Nephron progenitor cell (in vitro differentiated cells): ENCODE measurements around the gene PABPN1.

Source experiments
- DNase-seq: peaks from one replicate; pipeline ENCODE4 v3.0.0; 2021
- H3K27ac Mint-ChIP-seq: 2 replicates; pipeline ENCODE4 v1.8.0; 2021; ENCODE audit warnings: mild to moderate bottlenecking, moderate library complexity, mixed read lengths
- H3K27me3 Mint-ChIP-seq: 2 replicates; pipeline ENCODE4 v1.8.0; 2021; ENCODE audit warnings: mild to moderate bottlenecking, low read depth, mixed read lengths; ENCODE audit not compliant: poor library complexity
- H3K36me3 Mint-ChIP-seq: 2 replicates; pipeline ENCODE4 v1.8.0; 2021; ENCODE audit warnings: low read depth, mixed read lengths
- H3K4me1 Mint-ChIP-seq: 2 replicates; pipeline ENCODE4 v1.8.0; 2021; ENCODE audit warnings: mixed read lengths
- H3K4me3 Mint-ChIP-seq: 2 replicates; pipeline ENCODE4 v1.8.0; 2021; ENCODE audit warnings: mild to moderate bottlenecking, moderate library complexity, mixed read lengths
- H3K9me3 Mint-ChIP-seq: 2 replicates; pipeline ENCODE4 v1.8.0; 2021; ENCODE audit warnings: mild to moderate bottlenecking, moderate library complexity, mixed read lengths
- CTCF ChIP-seq: fragments of 200-600 bp; sonication (generic); IDR thresholded peaks from 2 replicates; pipeline ENCODE4 v1.5.0; 2021; ENCODE audit warnings: antibody characterized with exemption

PABPN1 gene

GRCh38 chr14:23371865-23372264 lies 50.6 kb downstream of the PABPN1 start:
- Mint-ChIP-seq H3K36me3 (no peaks in the 10 kb centered on the region), H3K27me3 (peaks cover 23% of the 10 kb centered on the region), H3K4me1 (peaks cover 19% of the 10 kb centered on the region), H3K4me3 (no peak overlapping the region), H3K27ac (no peak overlapping the region), H3K9me3 (no peaks in the 10 kb centered on the region)
- DNase-seq, result no peak
- TF ChIP-seq CTCF, result no peak

- no peak for DNase-seq
- no peak within 1 kb of the TSS for H3K27ac Mint-ChIP-seq
These were observed 51.3 kb downstream of the PABPN1 start, which contains the start of gene IL25 for GRCh38 chr14:23372509-23372908. Gene IL25, plus strand, starts transcription at chr14:23372809.

GRCh38 chr14:23373041-23373440 lies 51.8 kb downstream of the PABPN1 start:
- DNase-seq, result no peak
- Mint-ChIP-seq H3K36me3 (no peaks in the 10 kb centered on the region), H3K4me3 (no peak overlapping the region), H3K4me1 (peaks cover 20% of the 10 kb centered on the region), H3K9me3 (no peaks in the 10 kb centered on the region), H3K27me3 (peaks cover 22% of the 10 kb centered on the region), H3K27ac (no peak overlapping the region)
- no peak for TF ChIP-seq CTCF

More at GRCh38 chr14:23372509-23372908, 51.3 kb downstream of the PABPN1 start, which contains the start of gene IL25:
- H3K36me3 Mint-ChIP-seq, result no peaks in the 10 kb centered on the region
- peaks cover 19% of the 10 kb centered on the region for H3K4me1 Mint-ChIP-seq
- no peaks in the 10 kb centered on the region for H3K9me3 Mint-ChIP-seq
- H3K27me3 Mint-ChIP-seq, result peaks cover 22% of the 10 kb centered on the region
- TF ChIP-seq CTCF, result no peak
- H3K4me3 Mint-ChIP-seq, result no peak within 1 kb of the TSS
